Esophagus muscularis mucosa (tissue), 3 donors: ENCODE measurements around the gene ZNF605.

Experiments used
- CTCF ChIP-seq, 3 experiments: fragments of 200-600 bp in 2 of 3; fragments of 450-650 bp in 1 of 3; sonication (generic) in 2 of 3; IDR thresholded peaks; one replicate each; pipeline ENCODE4 v1.5.1; 2017 to 2019; ENCODE audit warnings: antibody characterized with exemption in 3 of 3, mild to moderate bottlenecking in 2 of 3, moderate library complexity in 1 of 3
- POLR2A ChIP-seq: fragments of 450-650 bp; IDR thresholded peaks from one replicate; pipeline ENCODE4 v1.6.1; 2017; ENCODE audit warnings: antibody characterized with exemption, moderate library complexity, mild to moderate bottlenecking, low read depth

- TF ChIP-seq CTCF (IDR thresholded peaks at IDR 0.05), result no peak
- TF ChIP-seq POLR2A, result no peak
Observed at GRCh38 chr12:132946246-132946820, 9.8 kb downstream of the ZNF605 start.
